Right atrium auricular region (tissue), 2 donors: ENCODE results near the gene NTPCR. TPM values are rescaled to one million over a fixed set of nuclear protein-coding genes. Genes with fewer than 3 reads are reported as not detected.
"Not testable (repeated sequence)": the region's sequence is repeated elsewhere in the genome, so short reads cannot be mapped to it uniquely, and the experiment has no call there.

ENCODE experiments used
- DNase-seq: peaks from one replicate; pipeline ENCODE4 v3.0.0-alpha.2; 2019; ENCODE audit warnings: low spot score
- H3K27ac ChIP-seq, 2 donors: fragments of 200-600 bp; sonication (generic); 1 replicate in 1 of 2; 2 replicates in 1 of 2; pipeline ENCODE4 v1.5.1; 2016 to 2019
- H3K27me3 ChIP-seq, 2 donors: fragments of 200-600 bp; sonication (generic); one replicate each; pipeline versions ENCODE4 v1.5.1 to v1.6.0; 2017 to 2019
- H3K36me3 ChIP-seq: fragments of 200-600 bp; sonication (generic); one replicate; pipeline ENCODE4 v1.5.1; 2016
- H3K4me1 ChIP-seq, 2 donors: fragments of 200-600 bp; sonication (generic); one replicate each; pipeline versions ENCODE4 v1.5.1 to v1.6.0; 2017 to 2019
- H3K4me3 ChIP-seq, 2 donors: fragments of 200-600 bp; sonication (generic); 1 replicate in 1 of 2; 2 replicates in 1 of 2; pipeline ENCODE4 v1.5.1; 2017 to 2019; ENCODE audit warnings: mild to moderate bottlenecking in 1 of 2, moderate library complexity in 1 of 2
- H3K9me3 ChIP-seq, 2 donors: fragments of 200-600 bp; sonication (generic); one replicate each; pipeline ENCODE4 v1.5.1; 2019
- CTCF ChIP-seq, 2 donors: fragments of 200-600 bp; sonication (generic); IDR thresholded peaks; one replicate each; pipeline ENCODE4 v1.5.1; 2019; ENCODE audit warnings: antibody characterized with exemption in 2 of 2
- total RNA-seq, 2 donors: library from RNA; depleted of rRNA; stranded (reverse); fragments of >200 nt; gene quantifications; one replicate each; pipeline ENCODE4 v1.1.0, GENCODE V29; 2016

NTPCR gene
- total RNA-seq, 2 donors from 2014 or later, result 27.3 to 39.3 TPM

DNA sequence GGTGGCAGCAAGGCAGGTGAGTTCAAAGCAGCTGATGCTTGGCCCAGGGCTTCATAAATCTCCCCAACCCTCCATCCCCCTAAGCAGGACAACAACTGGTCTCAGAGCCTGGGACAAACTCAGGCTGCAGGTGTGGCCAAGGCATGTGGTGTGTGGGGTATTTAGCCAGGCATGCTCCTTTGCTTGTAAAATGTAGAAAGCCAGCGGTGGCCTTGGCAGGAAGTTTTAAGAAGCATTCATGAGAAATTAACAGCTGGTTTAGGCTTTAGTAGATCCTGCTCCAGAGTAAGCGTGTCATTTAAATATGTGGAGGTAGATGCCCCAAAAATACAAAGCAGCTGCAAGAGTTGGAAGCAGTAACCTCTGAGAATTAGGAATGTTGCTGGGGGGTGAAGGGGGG is 44.8 kb downstream of the NTPCR start:
- no peak for TF ChIP-seq CTCF (IDR thresholded peaks at IDR 0.05)
- DNase-seq, result no peak
- no peak overlapping the region for H3K4me3 ChIP-seq
- peaks cover 0 to 8% of the 10 kb centered on the region in 2 donors for H3K4me1 ChIP-seq
- no peaks in the 10 kb centered on the region for H3K36me3 ChIP-seq
- H3K27me3 ChIP-seq, result no peaks in the 10 kb centered on the region
- no peak overlapping the region for H3K27ac ChIP-seq
- H3K9me3 ChIP-seq, result peaks cover 0 to 6% of the 10 kb centered on the region in 2 donors

- Histone ChIP-seq H3K9me3 (peaks cover 0 to 6% of the 10 kb centered on the region in 2 donors), H3K27me3 (no peaks in the 10 kb centered on the region), H3K27ac (no peak overlapping the region), H3K4me3 (no peak overlapping the region), H3K4me1 (peaks cover 0 to 8% of the 10 kb centered on the region in 2 donors), H3K36me3 (no peaks in the 10 kb centered on the region)
- DNase-seq, result no peak
- no peak for TF ChIP-seq CTCF (IDR thresholded peaks at IDR 0.05)
Measured at GRCh38 chr1:232996143-232996542, 45.7 kb downstream of the NTPCR start.

- no peak for DNase-seq
Measured at GRCh38 chr1:232998138-232998537, 47.7 kb downstream of the NTPCR start.

DNA sequence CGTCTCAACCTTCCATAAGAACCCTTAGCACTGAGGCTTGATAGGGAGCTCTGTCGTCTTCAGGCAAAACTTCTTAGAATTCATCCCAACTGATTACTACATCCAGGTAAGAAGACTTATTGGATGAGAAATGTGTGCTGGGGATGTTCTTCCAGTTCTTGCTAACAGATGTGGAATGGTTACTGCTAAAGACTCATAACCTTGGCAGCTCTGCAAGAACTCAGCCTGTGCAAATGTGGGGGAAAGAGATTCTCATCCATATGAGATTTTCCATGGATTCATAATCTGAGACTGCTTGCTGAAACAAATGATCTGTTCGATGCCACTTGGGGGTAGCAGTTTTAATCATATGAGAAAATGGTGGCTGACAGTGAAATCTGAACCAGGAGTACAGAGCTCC is 48.2 kb downstream of the NTPCR start:
- H3K9me3 ChIP-seq, result peaks cover 0 to 3% of the 10 kb centered on the region in 2 donors
- H3K36me3 ChIP-seq, result no peaks in the 10 kb centered on the region
- TF ChIP-seq CTCF (IDR thresholded peaks at IDR 0.05), result no peak

More at GRCh38 chr1:232998138-232998537, 47.7 kb downstream of the NTPCR start:
- peaks cover 0 to 6% of the 10 kb centered on the region in 2 donors for H3K9me3 ChIP-seq
- no peak overlapping the region for H3K27ac ChIP-seq
- no peaks in the 10 kb centered on the region for H3K27me3 ChIP-seq
- H3K36me3 ChIP-seq, result no peaks in the 10 kb centered on the region
- no peaks in the 10 kb centered on the region for H3K4me1 ChIP-seq
- TF ChIP-seq CTCF (IDR thresholded peaks at IDR 0.05), result no peak
- no peak overlapping the region for H3K4me3 ChIP-seq

GRCh38 chr1:232999956-233000625 is 49.7 kb downstream of the NTPCR start:
- H3K27me3 ChIP-seq, result no peaks in the 10 kb centered on the region
- no peak overlapping the region for H3K4me3 ChIP-seq
- H3K27ac ChIP-seq, result no peak overlapping the region
- TF ChIP-seq CTCF (IDR thresholded peaks at IDR 0.05), result no peak
- H3K4me1 ChIP-seq, result no peaks in the 10 kb centered on the region
- DNase-seq, result no peak
- no peaks in the 10 kb centered on the region for H3K9me3 ChIP-seq
- H3K36me3 ChIP-seq, result no peaks in the 10 kb centered on the region

More for the DNA sequence above, 48.2 kb downstream of the NTPCR start:
- H3K4me3 ChIP-seq, result no peak overlapping the region
- no peak for DNase-seq
- no peaks in the 10 kb centered on the region for H3K27me3 ChIP-seq
- H3K27ac ChIP-seq, result no peak overlapping the region
- no peaks in the 10 kb centered on the region for H3K4me1 ChIP-seq

- H3K27me3 ChIP-seq, result not testable (repeated sequence)
Measured at GRCh38 chr1:233003638-233004037, 53.2 kb downstream of the NTPCR start.

More at GRCh38 chr1:233003638-233004037, 53.2 kb downstream of the NTPCR start:
- not testable (repeated sequence) for H3K4me1 ChIP-seq, H3K9me3 ChIP-seq, DNase-seq, H3K27ac ChIP-seq, H3K36me3 ChIP-seq, H3K4me3 ChIP-seq
